Prostate gland (tissue), 2 donors: Measurements from ENCODE around the gene TJP1. TPM values are rescaled to one million over a fixed set of nuclear protein-coding genes. Genes with fewer than 3 reads are reported as not detected.

Source experiments
- DNase-seq: peaks from one replicate; pipeline ENCODE4 v3.0.0-alpha.2; 2019; ENCODE audit warnings: low spot score
- H3K27ac ChIP-seq, 2 donors: fragments of 200-600 bp; sonication (generic); 2 replicates each; pipeline ENCODE4 v1.5.1; 2017 to 2019
- H3K27me3 ChIP-seq: fragments of 200-600 bp; sonication (generic); replicated peaks from 2 replicates; pipeline ENCODE4 v1.5.1; 2019; ENCODE audit not compliant: insufficient read depth
- H3K36me3 ChIP-seq, 2 donors: fragments of 200-600 bp; sonication (generic); 1 replicate in 1 of 2; 2 replicates in 1 of 2; pipeline versions ENCODE4 v1.5.1 to v1.8.1; 2017 to 2019
- H3K4me1 ChIP-seq: fragments of 200-600 bp; sonication (generic); replicated peaks from 2 replicates; pipeline ENCODE4 v1.5.1; 2019
- H3K4me3 ChIP-seq, 2 donors: fragments of 200-600 bp; sonication (generic); 2 replicates each; pipeline ENCODE4 v1.5.1; 2017 to 2019
- H3K9me3 ChIP-seq: fragments of 200-600 bp; sonication (generic); 2 replicates; pipeline ENCODE4 v1.5.1; 2017
- POLR2A ChIP-seq: fragments of 450-650 bp; IDR thresholded peaks from one replicate; pipeline ENCODE4 v1.6.1; 2016; ENCODE audit warnings: antibody characterized with exemption, mild to moderate bottlenecking
- POLR2AphosphoS5 ChIP-seq: sonication (generic); formaldehyde crosslinking; IDR thresholded peaks from one replicate; pipeline ENCODE4 v1.6.1; 2017; ENCODE audit warnings: antibody characterized with exemption
- WGBS: methylation state at CpG from one replicate; pipeline ENCODE4 v1.1.5; 2018; 5-methylcytosine and 5-hydroxymethylcytosine counted together
- intact Hi-C: fragments of 100-400 bp; cut with DNase I; formaldehyde crosslinking; loops from one replicate; pipeline ENCODE4 v1.14.2; 2022
- total RNA-seq, 2 donors: library from RNA; depleted of rRNA; stranded (reverse); fragments of >200 nt; gene quantifications; one replicate each; pipeline ENCODE4 v1.1.0, GENCODE V29; 2016
- TF ChIP-seq, protein P1 (sequence below), 4 experiments: fragments of 200-600 bp in 2 of 4; fragments of 450-650 bp in 2 of 4; sonication (generic) in 2 of 4; IDR thresholded peaks; 1 replicate in 3 of 4; 2 replicates in 1 of 4; pipeline ENCODE4 v1.5.1; 2016 to 2019; ENCODE audit warnings: antibody characterized with exemption in 4 of 4, mild to moderate bottlenecking in 2 of 4, moderate library complexity in 2 of 4

Gene TJP1
- total RNA-seq, 2 donors from 2014 or later, result 88.4 to 216 TPM

DNA sequence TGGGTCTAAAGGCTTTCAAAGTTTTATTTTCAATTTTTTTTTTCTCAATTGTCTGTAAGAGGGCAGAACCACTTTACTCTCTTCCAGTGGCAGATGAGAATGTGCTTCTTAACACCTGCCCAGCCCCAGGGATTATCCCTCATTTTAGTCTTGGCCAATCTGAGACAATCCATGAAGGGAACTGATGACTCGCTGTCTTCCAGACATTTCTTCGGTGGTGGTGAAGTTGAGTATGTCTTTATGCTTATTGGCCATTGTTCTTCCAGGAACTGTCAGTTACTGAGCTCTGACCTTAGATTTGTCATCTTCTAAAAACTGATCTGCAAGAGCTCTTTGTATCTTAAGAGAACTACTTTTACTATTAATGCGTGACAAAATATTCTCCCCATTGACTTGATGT lies 139.5 kb downstream of the TJP1 start:
- no peaks in the 10 kb centered on the region for H3K4me1 ChIP-seq
- H3K27ac ChIP-seq, result no peak overlapping the region
- TF ChIP-seq POLR2AphosphoS5 (no peak), POLR2A (no peak)
- TF ChIP-seq, protein P1, sequence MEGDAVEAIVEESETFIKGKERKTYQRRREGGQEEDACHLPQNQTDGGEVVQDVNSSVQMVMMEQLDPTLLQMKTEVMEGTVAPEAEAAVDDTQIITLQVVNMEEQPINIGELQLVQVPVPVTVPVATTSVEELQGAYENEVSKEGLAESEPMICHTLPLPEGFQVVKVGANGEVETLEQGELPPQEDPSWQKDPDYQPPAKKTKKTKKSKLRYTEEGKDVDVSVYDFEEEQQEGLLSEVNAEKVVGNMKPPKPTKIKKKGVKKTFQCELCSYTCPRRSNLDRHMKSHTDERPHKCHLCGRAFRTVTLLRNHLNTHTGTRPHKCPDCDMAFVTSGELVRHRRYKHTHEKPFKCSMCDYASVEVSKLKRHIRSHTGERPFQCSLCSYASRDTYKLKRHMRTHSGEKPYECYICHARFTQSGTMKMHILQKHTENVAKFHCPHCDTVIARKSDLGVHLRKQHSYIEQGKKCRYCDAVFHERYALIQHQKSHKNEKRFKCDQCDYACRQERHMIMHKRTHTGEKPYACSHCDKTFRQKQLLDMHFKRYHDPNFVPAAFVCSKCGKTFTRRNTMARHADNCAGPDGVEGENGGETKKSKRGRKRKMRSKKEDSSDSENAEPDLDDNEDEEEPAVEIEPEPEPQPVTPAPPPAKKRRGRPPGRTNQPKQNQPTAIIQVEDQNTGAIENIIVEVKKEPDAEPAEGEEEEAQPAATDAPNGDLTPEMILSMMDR (IDR thresholded peaks at IDR 0.05), result no peak
- no peak for DNase-seq
- no peaks in the 10 kb centered on the region for H3K27me3 ChIP-seq
- over 99% methylated on average over 3 of the region's 3 CpGs for WGBS
- H3K36me3 ChIP-seq, result no peaks in the 10 kb centered on the region
- intact Hi-C loops, result no loop called here
- no peaks in the 10 kb centered on the region for H3K9me3 ChIP-seq
- H3K4me3 ChIP-seq, result no peak overlapping the region

DNA sequence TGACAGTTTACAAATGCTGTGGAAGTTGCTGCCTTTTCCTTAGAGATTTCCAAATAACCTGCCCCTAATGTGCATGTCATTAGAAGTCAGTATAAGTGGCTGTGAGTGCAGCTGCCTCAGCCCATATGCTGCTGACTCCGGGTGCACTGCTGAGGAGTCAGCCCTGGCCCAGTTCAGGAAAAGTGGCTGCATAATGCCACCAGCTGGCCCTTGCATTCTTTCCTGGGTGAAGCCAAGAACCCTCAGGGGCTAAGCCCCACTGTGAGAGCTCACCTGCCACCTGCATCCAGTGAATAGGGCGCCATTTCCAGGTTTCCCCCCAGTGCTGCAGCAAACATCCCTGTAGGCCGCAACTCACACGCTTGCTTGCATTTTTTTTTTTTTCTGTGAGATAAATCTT lies 139.9 kb downstream of the TJP1 start:
- H3K4me3 ChIP-seq, result no peak overlapping the region
- H3K27me3 ChIP-seq, result no peaks in the 10 kb centered on the region
- H3K36me3 ChIP-seq, result no peaks in the 10 kb centered on the region
- DNase-seq, result no peak
- intact Hi-C loops, result no loop called here
- no peaks in the 10 kb centered on the region for H3K4me1 ChIP-seq
- no peak for TF ChIP-seq POLR2A
- TF ChIP-seq POLR2AphosphoS5, result no peak
- TF ChIP-seq, protein P1 (IDR thresholded peaks at IDR 0.05), result no peak
- WGBS, result 94% methylated on average over 3 of the region's 4 CpGs
- H3K27ac ChIP-seq, result no peak overlapping the region
- H3K9me3 ChIP-seq, result no peaks in the 10 kb centered on the region

DNA sequence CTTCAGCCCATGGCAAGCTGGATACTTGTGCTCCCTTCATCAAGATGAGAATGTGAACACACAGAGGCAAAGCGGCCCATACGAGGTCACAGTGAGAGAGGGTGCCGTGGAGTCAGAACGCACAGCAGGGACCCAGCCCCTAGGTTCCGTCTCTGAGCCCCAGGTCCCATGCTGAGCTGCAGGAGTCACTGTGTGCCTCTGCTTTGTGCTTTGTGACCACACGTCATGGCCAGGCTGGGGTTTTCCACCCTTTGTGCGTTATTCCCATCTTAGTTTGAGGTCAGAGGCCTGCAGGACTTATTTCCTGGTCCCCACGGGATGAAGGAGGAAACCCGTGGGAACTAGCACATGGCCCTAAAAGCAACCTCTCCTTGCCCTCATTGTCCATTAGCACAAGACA lies 140.3 kb downstream of the TJP1 start:
- intact Hi-C loops, result no loop called here

DNA sequence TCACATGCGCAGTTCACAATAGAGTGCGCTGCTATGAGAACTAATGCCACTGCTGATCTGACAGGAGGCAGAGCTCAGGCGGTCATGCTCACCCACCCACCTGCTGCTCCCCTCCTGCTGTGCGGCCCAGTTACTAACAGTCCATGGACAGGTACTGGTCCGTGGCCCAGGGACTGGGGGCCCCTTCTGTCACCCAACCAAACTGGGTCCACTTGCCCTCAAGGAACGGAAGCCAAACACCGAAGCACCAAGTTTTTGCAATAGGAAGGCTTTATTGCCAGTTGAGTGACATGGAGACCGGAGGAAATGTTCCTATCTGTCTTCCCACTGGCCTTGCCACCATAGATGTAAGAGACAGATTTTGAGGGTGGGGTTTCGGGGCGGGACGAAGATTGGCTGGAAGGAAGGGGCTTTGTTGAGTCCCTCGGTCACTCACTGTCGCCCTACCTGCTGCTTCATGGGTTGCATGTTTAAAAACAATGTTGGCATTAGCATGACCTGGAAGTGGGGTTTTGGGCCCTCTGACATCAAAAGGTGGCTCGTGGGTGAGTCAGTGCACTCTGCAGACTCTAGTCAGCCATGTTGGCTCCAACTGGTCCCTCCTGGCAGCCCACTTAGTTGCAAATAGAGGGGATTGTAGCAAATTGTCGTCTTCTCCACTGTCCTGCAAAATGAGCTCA lies 141.0 kb downstream of the TJP1 start:
- no peak overlapping the region for H3K27ac ChIP-seq
- H3K27me3 ChIP-seq, result no peaks in the 10 kb centered on the region
- H3K36me3 ChIP-seq, result no peaks in the 10 kb centered on the region
- TF ChIP-seq, protein P1 (IDR thresholded peaks at IDR 0.05), result no peak
- TF ChIP-seq POLR2A (no peak), POLR2AphosphoS5 (no peak)
- DNase-seq, result no peak
- no peaks in the 10 kb centered on the region for H3K4me1 ChIP-seq
- intact Hi-C loops, result no loop called here
- H3K4me3 ChIP-seq, result no peak overlapping the region
- 95% methylated on average over 15 of the region's 15 CpGs for WGBS
- H3K9me3 ChIP-seq, result no peaks in the 10 kb centered on the region

More for the DNA sequence above, 140.3 kb downstream of the TJP1 start:
- Histone ChIP-seq H3K36me3 (no peaks in the 10 kb centered on the region), H3K4me1 (no peaks in the 10 kb centered on the region), H3K9me3 (no peaks in the 10 kb centered on the region), H3K27me3 (no peaks in the 10 kb centered on the region), H3K4me3 (no peak overlapping the region), H3K27ac (no peak overlapping the region)
- WGBS, result 91% methylated on average over 9 of the region's 9 CpGs
- no peak for DNase-seq
- TF ChIP-seq, protein P1 (IDR thresholded peaks at IDR 0.05), result no peak
- TF ChIP-seq POLR2AphosphoS5 (no peak), POLR2A (no peak)

DNA sequence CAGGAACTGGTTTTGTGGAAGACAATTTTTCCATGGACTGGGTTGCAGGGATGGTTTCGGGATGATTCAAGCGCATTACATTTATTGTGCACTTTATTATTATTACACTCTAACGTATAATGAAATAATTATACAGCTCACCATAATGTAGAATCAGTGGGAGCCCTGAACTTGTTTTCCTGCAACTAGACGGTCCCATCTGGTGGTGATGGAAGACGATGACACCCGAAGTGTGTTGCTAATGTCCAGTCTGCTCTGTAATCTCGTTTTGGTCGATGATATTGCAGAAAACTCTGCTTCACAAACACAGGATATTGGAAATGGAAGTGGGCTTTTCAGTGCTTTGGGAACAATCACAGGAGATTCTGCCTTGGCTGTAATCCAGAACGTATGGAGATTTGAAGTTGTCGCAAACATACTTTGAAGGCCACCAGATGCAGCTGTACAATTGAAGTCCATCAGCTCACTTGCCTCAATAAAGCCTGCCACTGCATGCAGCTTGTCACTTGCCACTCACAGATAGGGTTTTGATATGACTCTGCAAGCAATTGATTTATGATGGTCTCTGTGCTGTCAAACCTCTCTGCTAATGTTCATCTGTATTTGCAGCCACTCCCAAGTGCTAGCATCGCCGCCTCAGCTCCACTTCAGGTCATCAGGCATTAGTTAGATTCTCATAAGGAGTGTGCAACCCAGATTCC lies 141.7 kb downstream of the TJP1 start:
- H3K36me3 ChIP-seq, result no peaks in the 10 kb centered on the region
- no peaks in the 10 kb centered on the region for H3K4me1 ChIP-seq
- H3K4me3 ChIP-seq, result no peak overlapping the region
- 76% methylated on average over 12 of the region's 12 CpGs for WGBS
- H3K9me3 ChIP-seq, result no peaks in the 10 kb centered on the region
- no peaks in the 10 kb centered on the region for H3K27me3 ChIP-seq
- intact Hi-C loops, result no loop called here
- no peak overlapping the region for H3K27ac ChIP-seq
- TF ChIP-seq, protein P1 (IDR thresholded peaks at IDR 0.05), result no peak
- TF ChIP-seq POLR2AphosphoS5, result no peak
- TF ChIP-seq POLR2A, result no peak
- no peak for DNase-seq
